SK-N-SH treated with all-trans-retinoic acid at 6 μM for 48 hours (cell line): ENCODE measurements around the gene RIBC1.

Source experiments
- ARNTL ChIP-seq: fragments of 450-650 bp; formaldehyde crosslinking; IDR thresholded peaks from 2 replicates; pipeline ENCODE4 v1.5.0; 2020; ENCODE audit warnings: low read depth, mild to moderate bottlenecking, moderate library complexity, borderline replicate concordance
- CSDC2 ChIP-seq: fragments of 250-450 bp; sonication (Bioruptor Pico); IDR thresholded peaks from 2 replicates; pipeline ENCODE4 v1.5.0; 2020; ENCODE audit warnings: mild to moderate bottlenecking, moderate library complexity
- OSR1 ChIP-seq: fragments of 250-450 bp; sonication (Bioruptor Pico); IDR thresholded peaks from 2 replicates; pipeline ENCODE4 v1.8.0; 2022; ENCODE audit warnings: moderate library complexity, mild to moderate bottlenecking, inconsistent platforms
- PATZ1 ChIP-seq: fragments of 250-450 bp; sonication (Bioruptor Pico); IDR thresholded peaks from 2 replicates; pipeline ENCODE4 v1.8.0; 2020; ENCODE audit warnings: mild to moderate bottlenecking, moderate library complexity, borderline replicate concordance
- TCF4 ChIP-seq: fragments of 250-450 bp; sonication (Bioruptor Pico); IDR thresholded peaks from 2 replicates; pipeline ENCODE4 v1.8.0; 2021; ENCODE audit warnings: mild to moderate bottlenecking, moderate library complexity, borderline replicate concordance
- TOX ChIP-seq: fragments of 250-450 bp; sonication (Bioruptor Pico); IDR thresholded peaks from 2 replicates; pipeline ENCODE4 v1.8.0; 2021; ENCODE audit warnings: mild to moderate bottlenecking, moderate library complexity, borderline replicate concordance
- ZFP30 ChIP-seq: fragments of 450-650 bp; formaldehyde crosslinking; IDR thresholded peaks from 2 replicates; pipeline ENCODE4 v1.5.0; 2022; ENCODE audit warnings: mild to moderate bottlenecking, moderate library complexity
- TF ChIP-seq, protein P1 (sequence below): fragments of 250-450 bp; sonication (Bioruptor Pico); IDR thresholded peaks from 2 replicates; pipeline ENCODE4 v1.8.0; 2021; ENCODE audit warnings: low read depth, mild to moderate bottlenecking, moderate library complexity, borderline replicate concordance

- TF ChIP-seq TCF4 (CRISPR knock-in tag) (no peak), CSDC2 (CRISPR knock-in tag) (no peak), OSR1 (no peak), ARNTL (CRISPR knock-in tag) (no peak), PATZ1 (CRISPR knock-in tag) (no peak), ZFP30 (CRISPR knock-in tag) (no peak), TOX (no peak)
- TF ChIP-seq, protein P1, sequence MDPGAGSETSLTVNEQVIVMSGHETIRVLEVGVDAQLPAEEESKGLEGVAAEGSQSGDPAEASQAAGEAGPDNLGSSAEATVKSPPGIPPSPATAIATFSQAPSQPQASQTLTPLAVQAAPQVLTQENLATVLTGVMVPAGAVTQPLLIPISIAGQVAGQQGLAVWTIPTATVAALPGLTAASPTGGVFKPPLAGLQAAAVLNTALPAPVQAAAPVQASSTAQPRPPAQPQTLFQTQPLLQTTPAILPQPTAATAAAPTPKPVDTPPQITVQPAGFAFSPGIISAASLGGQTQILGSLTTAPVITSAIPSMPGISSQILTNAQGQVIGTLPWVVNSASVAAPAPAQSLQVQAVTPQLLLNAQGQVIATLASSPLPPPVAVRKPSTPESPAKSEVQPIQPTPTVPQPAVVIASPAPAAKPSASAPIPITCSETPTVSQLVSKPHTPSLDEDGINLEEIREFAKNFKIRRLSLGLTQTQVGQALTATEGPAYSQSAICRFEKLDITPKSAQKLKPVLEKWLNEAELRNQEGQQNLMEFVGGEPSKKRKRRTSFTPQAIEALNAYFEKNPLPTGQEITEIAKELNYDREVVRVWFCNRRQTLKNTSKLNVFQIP (CRISPR knock-in tag) = no peak
Observed at GRCh38 chrX:53398216-53398615, 24.5 kb upstream of the RIBC1 start.
